HCT116 (cell line): ENCODE results near the gene VARS1. TPM values are rescaled to one million over a fixed set of nuclear protein-coding genes. Genes with fewer than 3 reads are reported as not detected.

Experiments used
- ATAC-seq: fragments of 200-7000 bp; cut with Tn5 transposase; 2 replicates; pipeline ENCODE4 v1.9.1; 2020; ENCODE audit warnings: mild to moderate bottlenecking, moderate library complexity
- BruUV-seq: library from RNA; stranded (reverse); fragments of 400-500 nt; replicated peaks from 2 replicates; lab custom pipeline; 2021; lab: Mats Ljungman, UMichigan
- CTCF ChIA-PET: fragments of 300-600 bp; sonication (Branson Sonifier 250); formaldehyde crosslinking; loops from one replicate; lab custom pipeline; 2021; ENCODE audit warnings: antibody characterized with exemption; lab: Charles Lee
- POLR2A ChIA-PET: fragments of 300-600, 350-600 bp; sonication (Branson Sonifier 250); formaldehyde crosslinking; loops from one replicate; lab custom pipeline; 2021; ENCODE audit warnings: antibody characterized with exemption; lab: Charles Lee
- RAD21 ChIA-PET, 2 experiments: fragments of 300-600 bp; sonication (Branson Sonifier 250); formaldehyde crosslinking; loops; one replicate each; lab custom pipeline; 2023; ENCODE audit warnings: low total read pairs in 2 of 2; ENCODE audit not compliant: uncharacterized antibody in 2 of 2, unreplicated experiment in 2 of 2, low non-redundant PET in 1 of 2; lab: Charles Lee
- DNase-seq: peaks from one replicate; pipeline ENCODE4 v3.0.0-alpha.2; 2010; ENCODE audit warnings: low read depth, low spot score
- H2AFZ ChIP-seq: fragments of 200-600 bp; shearing (Covaris generic), sonication (generic); 2 replicates; pipeline ENCODE4 v1.6.1; 2017; ENCODE audit warnings: low read depth, mixed run types, mixed read lengths, antibody characterized with exemption, low read length; ENCODE audit not compliant: poor library complexity, severe bottlenecking
- H3K27ac ChIP-seq: 2 replicates; pipeline ENCODE4 v1.5.1; 2012; ENCODE audit warnings: low read depth, low read length
- H3K27me3 ChIP-seq: fragments of 200-600 bp; sonication (generic); 2 replicates; pipeline ENCODE4 v1.6.1; 2016; ENCODE audit warnings: mixed run types, low read length, mixed read lengths; ENCODE audit not compliant: insufficient read depth
- H3K36me3 ChIP-seq, 2 experiments: fragments of 200-500 bp in 1 of 2; fragments of 200-600 bp in 1 of 2; sonication (Bioruptor generic) in 1 of 2; sonication (generic) in 1 of 2; 2 replicates each; pipeline versions ENCODE4 v1.5.1 to v1.6.1; 2014 to 2016; ENCODE audit warnings: low read length in 2 of 2, inconsistent platforms in 1 of 2, mixed read lengths in 1 of 2, mixed run types in 1 of 2; ENCODE audit not compliant: insufficient read depth in 2 of 2, control insufficient read depth in 1 of 2
- H3K4me1 ChIP-seq, 2 experiments: fragments of 200-600 bp in 1 of 2; sonication (generic) in 1 of 2; 2 replicates each; pipeline versions ENCODE4 v1.5.1 to v1.6.1; 2012 to 2017; ENCODE audit warnings: low read length in 2 of 2, inconsistent platforms in 1 of 2, mild to moderate bottlenecking in 1 of 2, mixed read lengths in 1 of 2, mixed run types in 1 of 2, moderate library complexity in 1 of 2; ENCODE audit not compliant: insufficient read depth in 2 of 2, control insufficient read depth in 1 of 2
- H3K4me2 ChIP-seq: fragments of 200-600 bp; sonication (generic); 2 replicates; pipeline ENCODE4 v1.6.1; 2017; ENCODE audit warnings: mixed run types, low read length, mixed read lengths
- H3K4me3 ChIP-seq, 2 experiments: fragments of 200-600 bp in 1 of 2; sonication (generic) in 1 of 2; replicated peaks in 1 of 2; 2 replicates each; pipeline ENCODE4 v1.5.1; 2011 to 2016; ENCODE audit warnings: low read length in 2 of 2, control low read depth in 1 of 2, low read depth in 1 of 2, mild to moderate bottlenecking in 1 of 2, mixed read lengths in 1 of 2, mixed run types in 1 of 2
- H3K79me2 ChIP-seq: fragments of 200-600 bp; sonication (generic); 2 replicates; pipeline ENCODE4 v1.6.1; 2017; ENCODE audit warnings: mild to moderate bottlenecking, mixed run types, low read length, moderate library complexity, mixed read lengths; ENCODE audit not compliant: insufficient read depth
- H3K9ac ChIP-seq: fragments of 200-600 bp; sonication (generic); 2 replicates; pipeline ENCODE4 v1.6.1; 2016; ENCODE audit warnings: low read length, mixed read lengths
- H3K9me2 ChIP-seq: fragments of 200-600 bp; sonication (generic), shearing (Covaris generic); 2 replicates; pipeline ENCODE4 v1.6.1; 2017; ENCODE audit warnings: mixed run types, mild to moderate bottlenecking, moderate library complexity; ENCODE audit not compliant: insufficient read depth
- H3K9me3 ChIP-seq, 2 experiments: fragments of 200-500 bp in 1 of 2; fragments of 200-600 bp in 1 of 2; sonication (Bioruptor generic) in 1 of 2; sonication (generic) in 1 of 2; 2 replicates each; pipeline ENCODE4 v1.6.1; 2014 to 2017; ENCODE audit warnings: low read length in 2 of 2, mixed read lengths in 2 of 2, inconsistent platforms in 1 of 2, low read depth in 1 of 2, mild to moderate bottlenecking in 1 of 2, mixed run types in 1 of 2, moderate library complexity in 1 of 2; ENCODE audit not compliant: control insufficient read depth in 1 of 2, insufficient read depth in 1 of 2
- H4K20me1 ChIP-seq: fragments of 200-600 bp; sonication (generic), shearing (Covaris generic); 2 replicates; pipeline ENCODE4 v1.6.1; 2017; ENCODE audit warnings: mixed run types, mild to moderate bottlenecking, moderate library complexity; ENCODE audit not compliant: insufficient read depth
- CBX3 ChIP-seq: IDR thresholded peaks from 2 replicates; pipeline ENCODE4 v1.6.1; 2012; ENCODE audit warnings: low read depth
- CEBPB ChIP-seq: IDR thresholded peaks from 2 replicates; pipeline ENCODE4 v1.6.1; 2012; ENCODE audit warnings: low read depth
- EGR1 ChIP-seq: IDR thresholded peaks from 2 replicates; pipeline ENCODE4 v1.6.1; 2012; ENCODE audit warnings: low read depth
- ELF1 ChIP-seq: IDR thresholded peaks from 2 replicates; pipeline ENCODE4 v1.6.1; 2012; ENCODE audit warnings: low read depth, borderline replicate concordance
- EZH2 ChIP-seq: fragments of 200-600 bp; sonication (generic); IDR thresholded peaks from 2 replicates; pipeline ENCODE4 v1.6.1; 2017; ENCODE audit warnings: antibody characterized with exemption, mixed run types
- EZH2phosphoT487 ChIP-seq: fragments of 200-600 bp; IDR thresholded peaks from 2 replicates; pipeline ENCODE4 v1.6.1; 2018; ENCODE audit warnings: antibody characterized with exemption, borderline replicate concordance
- POLR2A ChIP-seq: IDR thresholded peaks from 2 replicates; pipeline ENCODE4 v1.7.0; 2011; ENCODE audit warnings: borderline replicate concordance; ENCODE audit not compliant: insufficient read depth, insufficient read length; ENCODE audit errors: extremely low read depth
- POLR2AphosphoS5 ChIP-seq: IDR thresholded peaks from 2 replicates; pipeline ENCODE4 v1.6.1; 2011; ENCODE audit warnings: mild to moderate bottlenecking, low read depth, low read length, moderate library complexity
- RAD21 ChIP-seq: IDR thresholded peaks from 2 replicates; pipeline ENCODE4 v1.6.1; 2012; ENCODE audit warnings: low read depth, mild to moderate bottlenecking
- SIN3A ChIP-seq: IDR thresholded peaks from 2 replicates; pipeline ENCODE4 v1.6.1; 2012; ENCODE audit warnings: low read depth
- TCF7L2 ChIP-seq: IDR thresholded peaks from 2 replicates; pipeline ENCODE4 v1.7.0; 2011; ENCODE audit warnings: borderline replicate concordance, inconsistent platforms; ENCODE audit not compliant: insufficient read depth, insufficient read length; ENCODE audit errors: extremely low read depth
- YY1 ChIP-seq: IDR thresholded peaks from 2 replicates; pipeline ENCODE4 v1.6.1; 2011; ENCODE audit warnings: low read length, low read depth, moderate library complexity, mild to moderate bottlenecking; ENCODE audit not compliant: insufficient replicate concordance; ENCODE audit errors: extremely low read depth
- ZNF274 ChIP-seq: fragments of 200-500 bp; sonication (Bioruptor generic); IDR thresholded peaks from 2 replicates; pipeline ENCODE4 v1.6.1; 2014; ENCODE audit warnings: mild to moderate bottlenecking, low read depth, low read length, inconsistent platforms
- intact Hi-C: fragments of 100-400 bp; cut with micrococcal nuclease; formaldehyde crosslinking; loops from 2 replicates; pipeline ENCODE4 v1.10.0; 2022
- total RNA-seq: library from RNA; stranded (reverse); gene quantifications from one replicate; pipeline ENCODE4 v1.2.1, GENCODE V29; 2021; ENCODE audit not compliant: unreplicated experiment
- TF ChIP-seq, protein P1 (sequence below): IDR thresholded peaks from 2 replicates; pipeline ENCODE4 v1.6.1; 2012
- TF ChIP-seq, protein P2 (sequence below): IDR thresholded peaks from 2 replicates; pipeline ENCODE4 v1.6.1; 2011; ENCODE audit warnings: mild to moderate bottlenecking, low read length, moderate library complexity; ENCODE audit not compliant: insufficient replicate concordance; ENCODE audit errors: extremely low read depth
- TF ChIP-seq, protein P3 (sequence below), 3 experiments: fragments of 200-600 bp in 1 of 3; sonication (generic) in 1 of 3; IDR thresholded peaks in 2 of 3; conservative IDR thresholded peaks in 1 of 3; 2 replicates each; pipeline ENCODE4 v1.5.1; 2012 to 2017; ENCODE audit warnings: low read depth in 2 of 3, low read length in 2 of 3, antibody characterized with exemption in 1 of 3, borderline replicate concordance in 1 of 3, control low read depth in 1 of 3, mild to moderate bottlenecking in 1 of 3, mixed read lengths in 1 of 3, mixed run types in 1 of 3, moderate library complexity in 1 of 3; ENCODE audit not compliant: insufficient read depth in 1 of 3
- TF ChIP-seq, protein P4 (sequence below): IDR thresholded peaks from 2 replicates; pipeline ENCODE4 v1.6.1; 2012
- TF ChIP-seq, protein P5 (sequence below): IDR thresholded peaks from 2 replicates; pipeline ENCODE4 v1.6.1; 2012; ENCODE audit warnings: low read depth

The VARS1 gene
- total RNA-seq, 1 experiment from 2014 or later, result 254 TPM

DNA sequence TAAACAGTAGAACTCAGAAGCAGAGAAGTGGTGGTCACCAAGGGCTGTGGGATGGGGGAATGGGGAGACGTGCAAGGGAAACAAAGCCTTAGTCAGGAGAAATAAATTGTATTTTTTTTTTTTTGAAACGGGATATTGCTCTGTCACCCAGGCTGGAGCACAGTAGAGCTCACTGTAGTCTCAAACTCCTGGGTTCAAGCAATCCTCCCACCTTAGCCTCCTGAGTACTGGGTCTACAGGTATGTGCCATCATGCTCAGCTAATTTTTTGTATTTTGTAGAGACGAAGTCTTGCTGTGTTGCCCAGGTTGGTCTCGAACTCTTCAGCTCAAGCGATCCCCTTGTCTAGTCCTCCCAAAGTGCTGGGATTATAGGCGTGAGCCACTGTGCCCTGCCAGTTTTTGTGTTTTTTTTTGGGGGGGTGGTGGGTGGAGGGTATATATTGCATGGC is 35.4 kb upstream of the VARS1 start:
- no peak for DNase-seq
- Histone ChIP-seq H3K9me2 (no peaks in the 10 kb centered on the region), H4K20me1 (peaks cover 4% of the 10 kb centered on the region; the same call in 1 of the 2 replicates), H2AFZ (no peak overlapping the region), H3K9me3 (no peaks in the 10 kb centered on the region), H3K27ac (peak overlapping the region; percentile 46), H3K4me2 (peak overlapping the region; percentile 77; the same call in 1 of the 2 replicates), H3K27me3 (no peaks in the 10 kb centered on the region), H3K79me2 (peaks cover 43% of the 10 kb centered on the region), H3K4me1 (peaks cover 22 to 52% of the 10 kb centered on the region in 2 experiments), H3K36me3 (peaks cover 0 to 5% of the 10 kb centered on the region in 2 experiments; a peak in 1 of 4 replicates), H3K9ac (no peak overlapping the region), H3K4me3 (no peak overlapping the region; a peak in 1 of 4 replicates)
- intact Hi-C loops, result loop anchor here (5.0 to 10.0 kb wide), 2 partner anchors 94 to 286 kb away; partner anchors contain the start of genes ATP6V1G2, CLIC1, DDX39B and NFKBIL1
- no peak for ATAC-seq
- ChIA-PET POLR2A (interaction anchor here (0.9 to 2.4 kb wide), 7 partner anchors 24 to 284 kb away, joined by 3 to 9 read pairs (median 6); partner anchors contain the start of genes ATP6V1G2, LSM2, NEU1 and NFKBIL1), CTCF (interaction anchor here (0.8 to 2.6 kb wide), 6 partner anchors 24 to 67 kb away, joined by 3 to 12 read pairs (median 4); partner anchors contain the start of gene LSM2), RAD21 (interaction anchor here in 1 of 2 experiments (0.8 kb wide), 1 partner anchor 24 kb away, joined by 3 read pairs; the partner anchor contains the start of gene LSM2)
- TF ChIP-seq ELF1, result no peak
- TF ChIP-seq CEBPB, result no peak
- TF ChIP-seq, protein P1, sequence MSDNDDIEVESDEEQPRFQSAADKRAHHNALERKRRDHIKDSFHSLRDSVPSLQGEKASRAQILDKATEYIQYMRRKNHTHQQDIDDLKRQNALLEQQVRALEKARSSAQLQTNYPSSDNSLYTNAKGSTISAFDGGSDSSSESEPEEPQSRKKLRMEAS, result no peak
- no peak for TF ChIP-seq POLR2A
- TF ChIP-seq, protein P2, sequence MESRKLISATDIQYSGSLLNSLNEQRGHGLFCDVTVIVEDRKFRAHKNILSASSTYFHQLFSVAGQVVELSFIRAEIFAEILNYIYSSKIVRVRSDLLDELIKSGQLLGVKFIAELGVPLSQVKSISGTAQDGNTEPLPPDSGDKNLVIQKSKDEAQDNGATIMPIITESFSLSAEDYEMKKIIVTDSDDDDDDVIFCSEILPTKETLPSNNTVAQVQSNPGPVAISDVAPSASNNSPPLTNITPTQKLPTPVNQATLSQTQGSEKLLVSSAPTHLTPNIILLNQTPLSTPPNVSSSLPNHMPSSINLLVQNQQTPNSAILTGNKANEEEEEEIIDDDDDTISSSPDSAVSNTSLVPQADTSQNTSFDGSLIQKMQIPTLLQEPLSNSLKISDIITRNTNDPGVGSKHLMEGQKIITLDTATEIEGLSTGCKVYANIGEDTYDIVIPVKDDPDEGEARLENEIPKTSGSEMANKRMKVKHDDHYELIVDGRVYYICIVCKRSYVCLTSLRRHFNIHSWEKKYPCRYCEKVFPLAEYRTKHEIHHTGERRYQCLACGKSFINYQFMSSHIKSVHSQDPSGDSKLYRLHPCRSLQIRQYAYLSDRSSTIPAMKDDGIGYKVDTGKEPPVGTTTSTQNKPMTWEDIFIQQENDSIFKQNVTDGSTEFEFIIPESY, result no peak
- no peak for TF ChIP-seq SIN3A
- no peak for TF ChIP-seq POLR2AphosphoS5
- TF ChIP-seq, protein P3, sequence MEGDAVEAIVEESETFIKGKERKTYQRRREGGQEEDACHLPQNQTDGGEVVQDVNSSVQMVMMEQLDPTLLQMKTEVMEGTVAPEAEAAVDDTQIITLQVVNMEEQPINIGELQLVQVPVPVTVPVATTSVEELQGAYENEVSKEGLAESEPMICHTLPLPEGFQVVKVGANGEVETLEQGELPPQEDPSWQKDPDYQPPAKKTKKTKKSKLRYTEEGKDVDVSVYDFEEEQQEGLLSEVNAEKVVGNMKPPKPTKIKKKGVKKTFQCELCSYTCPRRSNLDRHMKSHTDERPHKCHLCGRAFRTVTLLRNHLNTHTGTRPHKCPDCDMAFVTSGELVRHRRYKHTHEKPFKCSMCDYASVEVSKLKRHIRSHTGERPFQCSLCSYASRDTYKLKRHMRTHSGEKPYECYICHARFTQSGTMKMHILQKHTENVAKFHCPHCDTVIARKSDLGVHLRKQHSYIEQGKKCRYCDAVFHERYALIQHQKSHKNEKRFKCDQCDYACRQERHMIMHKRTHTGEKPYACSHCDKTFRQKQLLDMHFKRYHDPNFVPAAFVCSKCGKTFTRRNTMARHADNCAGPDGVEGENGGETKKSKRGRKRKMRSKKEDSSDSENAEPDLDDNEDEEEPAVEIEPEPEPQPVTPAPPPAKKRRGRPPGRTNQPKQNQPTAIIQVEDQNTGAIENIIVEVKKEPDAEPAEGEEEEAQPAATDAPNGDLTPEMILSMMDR (IDR thresholded peaks at IDR 0.05 in 2 of 3, conservative IDR thresholded peaks at IDR 0.05 in 1 of 3; ENCODE audit: borderline replicate concordance in 1 of 3, insufficient read depth in 1 of 3, low read depth in 2 of 3, low read length in 2 of 3), result no peak
- TF ChIP-seq EGR1, result no peak
- TF ChIP-seq YY1, result no peak
- TF ChIP-seq, protein P4, sequence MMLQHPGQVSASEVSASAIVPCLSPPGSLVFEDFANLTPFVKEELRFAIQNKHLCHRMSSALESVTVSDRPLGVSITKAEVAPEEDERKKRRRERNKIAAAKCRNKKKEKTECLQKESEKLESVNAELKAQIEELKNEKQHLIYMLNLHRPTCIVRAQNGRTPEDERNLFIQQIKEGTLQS, result no peak
- TF ChIP-seq RAD21, result no peak
- TF ChIP-seq TCF7L2, result no peak
- TF ChIP-seq CBX3, result no peak
- TF ChIP-seq EZH2phosphoT487, result no peak
- TF ChIP-seq, protein P5, sequence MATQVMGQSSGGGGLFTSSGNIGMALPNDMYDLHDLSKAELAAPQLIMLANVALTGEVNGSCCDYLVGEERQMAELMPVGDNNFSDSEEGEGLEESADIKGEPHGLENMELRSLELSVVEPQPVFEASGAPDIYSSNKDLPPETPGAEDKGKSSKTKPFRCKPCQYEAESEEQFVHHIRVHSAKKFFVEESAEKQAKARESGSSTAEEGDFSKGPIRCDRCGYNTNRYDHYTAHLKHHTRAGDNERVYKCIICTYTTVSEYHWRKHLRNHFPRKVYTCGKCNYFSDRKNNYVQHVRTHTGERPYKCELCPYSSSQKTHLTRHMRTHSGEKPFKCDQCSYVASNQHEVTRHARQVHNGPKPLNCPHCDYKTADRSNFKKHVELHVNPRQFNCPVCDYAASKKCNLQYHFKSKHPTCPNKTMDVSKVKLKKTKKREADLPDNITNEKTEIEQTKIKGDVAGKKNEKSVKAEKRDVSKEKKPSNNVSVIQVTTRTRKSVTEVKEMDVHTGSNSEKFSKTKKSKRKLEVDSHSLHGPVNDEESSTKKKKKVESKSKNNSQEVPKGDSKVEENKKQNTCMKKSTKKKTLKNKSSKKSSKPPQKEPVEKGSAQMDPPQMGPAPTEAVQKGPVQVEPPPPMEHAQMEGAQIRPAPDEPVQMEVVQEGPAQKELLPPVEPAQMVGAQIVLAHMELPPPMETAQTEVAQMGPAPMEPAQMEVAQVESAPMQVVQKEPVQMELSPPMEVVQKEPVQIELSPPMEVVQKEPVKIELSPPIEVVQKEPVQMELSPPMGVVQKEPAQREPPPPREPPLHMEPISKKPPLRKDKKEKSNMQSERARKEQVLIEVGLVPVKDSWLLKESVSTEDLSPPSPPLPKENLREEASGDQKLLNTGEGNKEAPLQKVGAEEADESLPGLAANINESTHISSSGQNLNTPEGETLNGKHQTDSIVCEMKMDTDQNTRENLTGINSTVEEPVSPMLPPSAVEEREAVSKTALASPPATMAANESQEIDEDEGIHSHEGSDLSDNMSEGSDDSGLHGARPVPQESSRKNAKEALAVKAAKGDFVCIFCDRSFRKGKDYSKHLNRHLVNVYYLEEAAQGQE, result no peak
- TF ChIP-seq EZH2, result no peak
- no peak for TF ChIP-seq ZNF274
- no TSS peak for BruUV-seq
